HG02852 (cell line): ENCODE results near the gene ADAMTS2.
"Not testable (repeated sequence)": the region's sequence is repeated elsewhere in the genome, so short reads cannot be mapped to it uniquely, and the experiment has no call there.

Source experiments
- ATAC-seq: cut with Tn5 transposase; IDR thresholded peaks from one replicate; pipeline ENCODE4 v1.9.1; 2021; ENCODE audit warnings: mild to moderate bottlenecking, moderate library complexity; ENCODE audit not compliant: unreplicated experiment

The ADAMTS2 gene

GRCh38 chr5:179298181-179298993 is 46.9 kb downstream of the ADAMTS2 start:
- ATAC-seq = no peak

GRCh38 chr5:179297486-179298180 is 47.6 kb downstream of the ADAMTS2 start:
- no peak for ATAC-seq

GRCh38 chr5:179297026-179297425 is 48.2 kb downstream of the ADAMTS2 start:
- no peak for ATAC-seq

GRCh38 chr5:179296150-179296821 is 49.0 kb downstream of the ADAMTS2 start:
- ATAC-seq = no peak

- ATAC-seq = no peak
These were observed 49.5 kb downstream of the ADAMTS2 start for GRCh38 chr5:179295778-179296149.

GRCh38 chr5:179294891-179295777 is 50.1 kb downstream of the ADAMTS2 start:
- no peak for ATAC-seq

GRCh38 chr5:179294131-179294780 is 51.0 kb downstream of the ADAMTS2 start:
- ATAC-seq = no peak

- no peak for ATAC-seq
These were observed 52.3 kb downstream of the ADAMTS2 start for GRCh38 chr5:179292681-179293635.

GRCh38 chr5:179292202-179292601 is 53.1 kb downstream of the ADAMTS2 start:
- no peak for ATAC-seq

- ATAC-seq = no peak
These were observed 54.4 kb downstream of the ADAMTS2 start for GRCh38 chr5:179290681-179291540.

GRCh38 chr5:179289756-179290385 is 55.4 kb downstream of the ADAMTS2 start:
- ATAC-seq = no peak

GRCh38 chr5:179288809-179289185 is 56.5 kb downstream of the ADAMTS2 start:
- ATAC-seq = no peak

- ATAC-seq = no peak
These were observed 57.0 kb downstream of the ADAMTS2 start for GRCh38 chr5:179288101-179288808.

- ATAC-seq = no peak
These were observed 57.6 kb downstream of the ADAMTS2 start for GRCh38 chr5:179287631-179288030.

- no peak for ATAC-seq
These were observed 58.2 kb downstream of the ADAMTS2 start for GRCh38 chr5:179287071-179287470.

- not testable (repeated sequence) for ATAC-seq
These were observed 59.5 kb downstream of the ADAMTS2 start for GRCh38 chr5:179285776-179286162.
